B cell (primary cell): ENCODE measurements around the gene ADPRH. TPM values are rescaled to one million over a fixed set of nuclear protein-coding genes. Genes with fewer than 3 reads are reported as not detected.
"Not testable (repeated sequence)": the region's sequence is repeated elsewhere in the genome, so short reads cannot be mapped to it uniquely, and the experiment has no call there.

Experiments
- ATAC-seq: fragments of 200-7000 bp; cut with Tn5 transposase; one replicate; pipeline ENCODE4 v1.10.0; 2021; ENCODE audit warnings: low read depth, mild to moderate bottlenecking, moderate number of reproducible peaks, moderate library complexity
- CTCF ChIA-PET: fragments of 350-600 bp; sonication (Branson Sonifier 250); formaldehyde crosslinking; loops from one replicate; lab custom pipeline; 2021; ENCODE audit warnings: antibody characterized with exemption, inconsistent platforms; lab: Charles Lee
- POLR2A ChIA-PET: fragments of 350-600 bp; sonication (Branson Sonifier 250); formaldehyde crosslinking; loops from one replicate; lab custom pipeline; 2021; ENCODE audit warnings: antibody characterized with exemption; lab: Charles Lee
- DNase-seq: peaks from one replicate; pipeline ENCODE4 v3.0.0; 2013
- H2AFZ ChIP-seq: 2 replicates; pipeline ENCODE4 v1.6.1; 2012; ENCODE audit warnings: mild to moderate bottlenecking, low read depth, low read length; ENCODE audit not compliant: insufficient read depth, poor library complexity, severe bottlenecking
- H3K27ac ChIP-seq, 2 donors: 1 replicate in 1 of 2; 2 replicates in 1 of 2; pipeline ENCODE4 v1.5.1; 2012 to 2013; ENCODE audit warnings: low read length in 2 of 2, mild to moderate bottlenecking in 2 of 2, moderate library complexity in 1 of 2
- H3K27me3 ChIP-seq, 4 experiments: fragments of 200-600 bp in 1 of 4; sonication (generic) in 1 of 4; replicated peaks in 1 of 4; 1 replicate in 2 of 4; 2 replicates in 2 of 4; pipeline versions ENCODE4 v1.6.1 to v1.7.0; 2013 to 2016; ENCODE audit warnings: low read length in 3 of 4, mild to moderate bottlenecking in 2 of 4, mixed read lengths in 1 of 4, moderate library complexity in 1 of 4; ENCODE audit not compliant: insufficient read depth in 4 of 4, control insufficient read depth in 3 of 4; ENCODE audit errors: control extremely low read depth in 1 of 4
- H3K36me3 ChIP-seq, 2 experiments: replicated peaks in 1 of 2; 1 replicate in 1 of 2; 2 replicates in 1 of 2; pipeline versions ENCODE4 v1.6.1 to v1.7.1; 2013; ENCODE audit warnings: low read length in 1 of 2; ENCODE audit not compliant: insufficient read depth in 2 of 2, control insufficient read depth in 1 of 2; ENCODE audit errors: control extremely low read depth in 1 of 2, extremely low read depth in 1 of 2
- H3K4me1 ChIP-seq, 2 donors: fragments of 200-600 bp in 1 of 2; sonication (generic) in 1 of 2; 1 replicate in 1 of 2; 2 replicates in 1 of 2; pipeline versions ENCODE4 v1.5.1 to v1.6.1; 2013 to 2017; ENCODE audit warnings: low read length in 2 of 2; ENCODE audit not compliant: control insufficient read depth in 2 of 2, insufficient read depth in 2 of 2
- H3K4me2 ChIP-seq: replicated peaks from 2 replicates; pipeline ENCODE3; 2012; ENCODE audit warnings: mild to moderate bottlenecking, low read depth, low read length; ENCODE audit not compliant: poor library complexity, severe bottlenecking
- H3K4me3 ChIP-seq, 5 experiments: fragments of 200-600 bp in 1 of 5; sonication (generic) in 1 of 5; 1 replicate in 3 of 5; 2 replicates in 2 of 5; pipeline versions ENCODE4 v1.5.1 to v1.7.0; 2011 to 2016; ENCODE audit warnings: low read length in 4 of 5, mild to moderate bottlenecking in 4 of 5, low read depth in 2 of 5, control low read depth in 1 of 5, moderate library complexity in 1 of 5; ENCODE audit not compliant: insufficient read depth in 1 of 5; ENCODE audit errors: control extremely low read depth in 1 of 5, extremely low read depth in 1 of 5
- H3K79me2 ChIP-seq: fragments of 200-600 bp; sonication (generic); one replicate; pipeline ENCODE4 v1.6.0; 2016; ENCODE audit warnings: low read length; ENCODE audit not compliant: control insufficient read depth, insufficient read depth
- H3K9ac ChIP-seq: fragments of 200-600 bp; sonication (generic); 2 replicates; pipeline ENCODE4 v1.6.1; 2017; ENCODE audit warnings: mild to moderate bottlenecking, low read length, moderate library complexity
- H3K9me3 ChIP-seq, 3 donors: one replicate each; pipeline versions ENCODE4 v1.6.1 to v1.7.1; 2013; ENCODE audit warnings: low read length in 2 of 3; ENCODE audit not compliant: control insufficient read depth in 2 of 3, insufficient read depth in 1 of 3; ENCODE audit errors: control extremely low read depth in 1 of 3
- H4K20me1 ChIP-seq: 2 replicates; pipeline ENCODE4 v1.6.0; 2012; ENCODE audit warnings: mild to moderate bottlenecking, low read length; ENCODE audit not compliant: insufficient read depth, control insufficient read depth, poor library complexity, severe bottlenecking
- H3K27ac Mint-ChIP-seq: one replicate; pipeline ENCODE4 v1.8.0; 2021; ENCODE audit warnings: mixed read lengths
- H3K27me3 Mint-ChIP-seq: one replicate; pipeline ENCODE4 v1.8.0; 2021; ENCODE audit warnings: mixed read lengths
- H3K4me1 Mint-ChIP-seq: one replicate; pipeline ENCODE4 v1.8.0; 2021; ENCODE audit warnings: mixed read lengths
- H3K4me3 Mint-ChIP-seq: one replicate; pipeline ENCODE4 v1.8.0; 2021; ENCODE audit warnings: mixed read lengths
- H3K9me3 Mint-ChIP-seq: one replicate; pipeline ENCODE4 v1.8.0; 2022; ENCODE audit warnings: mixed read lengths; ENCODE audit not compliant: insufficient read depth
- CTCF ChIP-seq: fragments of 200-600 bp; IDR thresholded peaks from one replicate; pipeline ENCODE4 v1.8.0; 2022; ENCODE audit warnings: antibody characterized with exemption, mild to moderate bottlenecking
- EZH2 ChIP-seq: IDR thresholded peaks from 2 replicates; pipeline ENCODE4 v1.6.1; 2012; ENCODE audit warnings: borderline replicate concordance, low read depth, mild to moderate bottlenecking, moderate library complexity, low read length; ENCODE audit not compliant: insufficient read depth, poor library complexity, severe bottlenecking
- whole genome bisulfite sequencing: methylation state at CpG from one replicate; pipeline ENCODE4 v1.1.5; 2013; ENCODE audit warnings: missing lambda C conversion rate; ENCODE audit not compliant: insufficient coverage; 5-methylcytosine and 5-hydroxymethylcytosine counted together
- intact Hi-C: fragments of 100-400 bp; cut with micrococcal nuclease; formaldehyde crosslinking; loops from one replicate; pipeline ENCODE4 v1.10.0; 2022
- polyA plus RNA-seq: library from polyadenylated mRNA; depleted of rRNA; stranded (reverse); fragments of >200 nt; gene quantifications from 2 replicates; pipeline ENCODE4 v1.2.3, GENCODE V29; 2012
- total RNA-seq, 2 donors: library from RNA; stranded (reverse); fragments of 120-200 nt in 1 of 2; gene quantifications; 1 replicate in 1 of 2; 2 replicates in 1 of 2; pipeline versions ENCODE4 v1.2.3 to v1.2.4, GENCODE V29; 2013 to 2022

ADPRH gene
- total and polyA plus RNA-seq, 2 donors (not counting 1 experiment from before 2014, with no cell fraction given): 10.0 to 24.5 TPM

DNA sequence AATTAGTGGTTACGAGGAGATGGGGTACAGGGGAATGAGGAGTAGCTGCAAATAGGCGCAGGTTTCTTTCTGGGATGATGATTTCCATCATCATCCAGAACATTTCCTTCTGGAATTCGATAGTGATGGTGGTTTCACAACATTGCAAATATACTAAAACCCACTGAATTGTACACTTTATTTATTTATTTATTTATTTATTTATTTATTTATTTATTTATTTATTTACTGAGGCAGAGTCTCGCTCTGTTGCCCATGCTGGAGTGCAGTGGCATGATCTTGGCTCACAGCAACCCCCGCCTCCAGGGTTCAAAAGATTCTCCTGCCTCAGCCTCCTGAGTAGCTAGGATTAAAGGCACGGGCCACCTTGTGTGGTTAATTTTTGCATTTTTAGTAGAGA is 26.4 kb upstream of the ADPRH start:
- not testable (repeated sequence) for H3K27ac ChIP-seq, H3K4me3 ChIP-seq, H3K9ac ChIP-seq, ATAC-seq, H3K9me3 ChIP-seq, DNase-seq, H3K9me3 Mint-ChIP-seq, H3K27me3 Mint-ChIP-seq, H3K27me3 ChIP-seq, H2AFZ ChIP-seq, H3K36me3 ChIP-seq, H4K20me1 ChIP-seq
- POLR2A ChIA-PET: interaction anchor here (1.2 kb wide), 1 partner anchor 27 kb away, joined by 4 read pairs; the partner anchor contains the start of gene ADPRH
- peak overlapping the region; percentile 29 for H3K4me3 Mint-ChIP-seq
- CTCF ChIA-PET: interaction anchor here (1.1 kb wide), 2 partner anchors 9 to 22 kb away, joined by 3 read pairs; no protein-coding TSS in a partner anchor
- H3K4me1 ChIP-seq: peaks cover 29 to 64% of the 10 kb centered on the region in 2 donors
- intact Hi-C loops: loop anchor here (10.0 kb wide), 1 partner anchor 542 kb away; the partner anchor contains the start of gene GSK3B
- peak overlapping the region; percentile 39 for H3K4me2 ChIP-seq
- 100% methylated on average over 2 of the region's 6 CpGs for WGBS
- H3K27ac Mint-ChIP-seq: peak overlapping the region; percentile 60
- H3K4me1 Mint-ChIP-seq: peaks cover 83% of the 10 kb centered on the region
- peaks cover 30% of the 10 kb centered on the region for H3K79me2 ChIP-seq

GRCh38 chr3:119553823-119554415 is 25.4 kb upstream of the ADPRH start:
- Mint-ChIP-seq H3K27me3 (no peaks in the 10 kb centered on the region), H3K4me3 (peak overlapping the region; percentile 72), H3K27ac (peak overlapping the region; percentile 38), H3K4me1 (peaks cover 87% of the 10 kb centered on the region), H3K9me3 (no peaks in the 10 kb centered on the region)
- Histone ChIP-seq H3K27me3 (no peaks in the 10 kb centered on the region), H3K4me1 (peaks cover 31 to 68% of the 10 kb centered on the region in 2 donors), H3K79me2 (peaks cover 39% of the 10 kb centered on the region), H2AFZ (no peak overlapping the region), H3K27ac (no peak overlapping the region), H3K4me2 (peak overlapping the region; percentile 70), H3K9ac (no peak overlapping the region), H3K4me3 (no peak overlapping the region), H4K20me1 (no peaks in the 10 kb centered on the region), H3K36me3 (no peaks in the 10 kb centered on the region), H3K9me3 (no peaks in the 10 kb centered on the region)
- ATAC-seq (no peak), DNase-seq (no peak)
- no peak for TF ChIP-seq CTCF
- no peak for TF ChIP-seq EZH2
- CTCF ChIA-PET: interaction anchor here (0.6 to 1.6 kb wide), 3 partner anchors 16 to 127 kb away, joined by 3 to 4 read pairs (median 3); no protein-coding TSS in a partner anchor
- WGBS: 53% methylated on average over 2 of the region's 5 CpGs
- POLR2A ChIA-PET: interaction anchor here (1.2 kb wide), 1 partner anchor 26 kb away, joined by 4 read pairs; the partner anchor contains the start of gene ADPRH
- intact Hi-C loops: loop anchor here (10.0 kb wide), 1 partner anchor 541 kb away; the partner anchor contains the start of gene GSK3B
